DOHH2 (cell line): ENCODE measurements around the gene SNX5.

Experiments used
- H3F3A ChIP-seq: fragments of 200-600 bp; sonication (generic), shearing (Covaris generic); 2 replicates; pipeline ENCODE4 v1.6.0; 2016; ENCODE audit warnings: antibody characterized with exemption, mild to moderate bottlenecking; ENCODE audit not compliant: control insufficient read depth, insufficient read depth
- H3K27ac ChIP-seq: fragments of 200-600 bp; sonication (generic); 2 replicates; pipeline ENCODE4 v1.5.1; 2014; ENCODE audit warnings: low read depth, mild to moderate bottlenecking, low read length, moderate library complexity
- H3K27me3 ChIP-seq: fragments of 200-600 bp; sonication (generic); 2 replicates; pipeline ENCODE4 v1.6.1; 2014; ENCODE audit warnings: mild to moderate bottlenecking, low read length, mixed read lengths; ENCODE audit not compliant: control insufficient read depth
- H3K36me3 ChIP-seq: fragments of 200-600 bp; sonication (generic); 2 replicates; pipeline ENCODE4 v1.6.1; 2014; ENCODE audit warnings: mild to moderate bottlenecking, low read length, moderate library complexity, mixed read lengths; ENCODE audit not compliant: control insufficient read depth
- H3K4me1 ChIP-seq: fragments of 200-600 bp; sonication (generic); 2 replicates; pipeline ENCODE4 v1.6.1; 2014; ENCODE audit warnings: mild to moderate bottlenecking, low read length, mixed read lengths; ENCODE audit not compliant: control insufficient read depth
- H3K4me2 ChIP-seq: fragments of 200-600 bp; sonication (generic); 2 replicates; pipeline ENCODE4 v1.6.0; 2014; ENCODE audit warnings: mild to moderate bottlenecking, low read length, moderate library complexity
- H3K4me3 ChIP-seq: fragments of 200-600 bp; sonication (generic); 2 replicates; pipeline ENCODE4 v1.5.1; 2014; ENCODE audit warnings: mild to moderate bottlenecking, low read length, mixed read lengths
- H3K79me2 ChIP-seq: fragments of 200-600 bp; sonication (generic); 2 replicates; pipeline ENCODE4 v1.6.1; 2014; ENCODE audit warnings: mild to moderate bottlenecking, low read length, mixed read lengths; ENCODE audit not compliant: control insufficient read depth
- H3K9me2 ChIP-seq: fragments of 200-600 bp; sonication (generic); replicated peaks from 2 replicates; pipeline ENCODE4 v1.6.1; 2014; ENCODE audit warnings: mild to moderate bottlenecking, low read length, mixed read lengths; ENCODE audit not compliant: control insufficient read depth
- H3K9me3 ChIP-seq: fragments of 200-600 bp; sonication (generic); 2 replicates; pipeline ENCODE4 v1.6.1; 2014; ENCODE audit warnings: antibody characterized with exemption, low read length, mixed read lengths; ENCODE audit not compliant: control insufficient read depth, insufficient read depth
- H4K20me1 ChIP-seq: fragments of 200-600 bp; sonication (generic); 2 replicates; pipeline ENCODE4 v1.6.0; 2014; ENCODE audit warnings: low read depth, mild to moderate bottlenecking, antibody characterized with exemption, low read length, moderate library complexity; ENCODE audit not compliant: control insufficient read depth, insufficient read depth
- EZH2phosphoT487 ChIP-seq: fragments of 200-600 bp; sonication (generic); IDR thresholded peaks from 2 replicates; pipeline ENCODE4 v1.6.1; 2017; ENCODE audit warnings: borderline replicate concordance, mild to moderate bottlenecking, antibody characterized with exemption, low read length, moderate library complexity, mixed read lengths
- TF ChIP-seq, protein P1 (sequence below): fragments of 200-600 bp; sonication (generic); IDR thresholded peaks from one replicate; pipeline ENCODE4 v1.5.1; 2014; ENCODE audit warnings: antibody characterized with exemption, mild to moderate bottlenecking, low read depth, low read length; ENCODE audit not compliant: poor library complexity, severe bottlenecking

SNX5 gene

GRCh38 chr20:17971300-17972013 lies 2.9 kb upstream of the SNX5 start:
- H3K4me3 ChIP-seq = peak overlapping the region; percentile 86
- H3F3A ChIP-seq = peaks cover 39% of the 10 kb centered on the region
- H4K20me1 ChIP-seq = peaks cover 3% of the 10 kb centered on the region; the same call in 1 of the 2 replicates
- TF ChIP-seq, protein P1, sequence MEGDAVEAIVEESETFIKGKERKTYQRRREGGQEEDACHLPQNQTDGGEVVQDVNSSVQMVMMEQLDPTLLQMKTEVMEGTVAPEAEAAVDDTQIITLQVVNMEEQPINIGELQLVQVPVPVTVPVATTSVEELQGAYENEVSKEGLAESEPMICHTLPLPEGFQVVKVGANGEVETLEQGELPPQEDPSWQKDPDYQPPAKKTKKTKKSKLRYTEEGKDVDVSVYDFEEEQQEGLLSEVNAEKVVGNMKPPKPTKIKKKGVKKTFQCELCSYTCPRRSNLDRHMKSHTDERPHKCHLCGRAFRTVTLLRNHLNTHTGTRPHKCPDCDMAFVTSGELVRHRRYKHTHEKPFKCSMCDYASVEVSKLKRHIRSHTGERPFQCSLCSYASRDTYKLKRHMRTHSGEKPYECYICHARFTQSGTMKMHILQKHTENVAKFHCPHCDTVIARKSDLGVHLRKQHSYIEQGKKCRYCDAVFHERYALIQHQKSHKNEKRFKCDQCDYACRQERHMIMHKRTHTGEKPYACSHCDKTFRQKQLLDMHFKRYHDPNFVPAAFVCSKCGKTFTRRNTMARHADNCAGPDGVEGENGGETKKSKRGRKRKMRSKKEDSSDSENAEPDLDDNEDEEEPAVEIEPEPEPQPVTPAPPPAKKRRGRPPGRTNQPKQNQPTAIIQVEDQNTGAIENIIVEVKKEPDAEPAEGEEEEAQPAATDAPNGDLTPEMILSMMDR = no peak
- no peak for TF ChIP-seq EZH2phosphoT487
- no peaks in the 10 kb centered on the region for H3K27me3 ChIP-seq
- no peaks in the 10 kb centered on the region for H3K9me2 ChIP-seq
- H3K4me1 ChIP-seq = peaks cover 23% of the 10 kb centered on the region
- peaks cover 98% of the 10 kb centered on the region for H3K79me2 ChIP-seq
- H3K9me3 ChIP-seq = no peaks in the 10 kb centered on the region
- H3K27ac ChIP-seq = peak overlapping the region; percentile 86
- peaks cover 83% of the 10 kb centered on the region for H3K36me3 ChIP-seq
- H3K4me2 ChIP-seq = peak overlapping the region; percentile 82

- Histone ChIP-seq H4K20me1 (peaks cover 17% of the 10 kb centered on the region), H3K9me2 (no peaks in the 10 kb centered on the region), H3K9me3 (no peaks in the 10 kb centered on the region), H3K27ac (peak overlapping the region; percentile 86), H3K36me3 (peaks cover 84% of the 10 kb centered on the region), H3K4me2 (peak overlapping the region; percentile 82), H3K79me2 (peaks cover 98% of the 10 kb centered on the region), H3K27me3 (no peaks in the 10 kb centered on the region), H3K4me1 (peaks cover 34% of the 10 kb centered on the region), H3F3A (peaks cover 53% of the 10 kb centered on the region), H3K4me3 (peak overlapping the region; percentile 86)
- TF ChIP-seq EZH2phosphoT487 = no peak
- TF ChIP-seq, protein P1 = no peak
Observed at GRCh38 chr20:17969884-17970409, 1.4 kb upstream of the SNX5 start.

- H3K27ac ChIP-seq = peak overlapping the region; percentile 86
- TF ChIP-seq, protein P1 = no peak
- no peak for TF ChIP-seq EZH2phosphoT487
- peaks cover 86% of the 10 kb centered on the region for H3K36me3 ChIP-seq
- H3K9me3 ChIP-seq = no peaks in the 10 kb centered on the region
- peaks cover 98% of the 10 kb centered on the region for H3K79me2 ChIP-seq
- H3K9me2 ChIP-seq = no peaks in the 10 kb centered on the region
- no peaks in the 10 kb centered on the region for H3K27me3 ChIP-seq
- H3K4me2 ChIP-seq = peak overlapping the region; percentile 82
- H4K20me1 ChIP-seq = peaks cover 22% of the 10 kb centered on the region
- H3F3A ChIP-seq = peaks cover 58% of the 10 kb centered on the region
- H3K4me3 ChIP-seq = peak overlapping the region; percentile 86
- H3K4me1 ChIP-seq = peaks cover 36% of the 10 kb centered on the region
Observed at GRCh38 chr20:17969278-17969883, 787 bp upstream of the SNX5 start.
